Measurements from ENCODE around the gene EHMT2. TPM values are rescaled to one million over a fixed set of nuclear protein-coding genes. Genes with fewer than 3 reads are reported as not detected.
A peak's percentile ranks its signal among the peaks of the same experiment; 100 is the strongest.

The EHMT2 gene
- total and polyA plus RNA-seq, 8 donors, result 13.4 to 55.8 (median 20.6) TPM

DNA sequence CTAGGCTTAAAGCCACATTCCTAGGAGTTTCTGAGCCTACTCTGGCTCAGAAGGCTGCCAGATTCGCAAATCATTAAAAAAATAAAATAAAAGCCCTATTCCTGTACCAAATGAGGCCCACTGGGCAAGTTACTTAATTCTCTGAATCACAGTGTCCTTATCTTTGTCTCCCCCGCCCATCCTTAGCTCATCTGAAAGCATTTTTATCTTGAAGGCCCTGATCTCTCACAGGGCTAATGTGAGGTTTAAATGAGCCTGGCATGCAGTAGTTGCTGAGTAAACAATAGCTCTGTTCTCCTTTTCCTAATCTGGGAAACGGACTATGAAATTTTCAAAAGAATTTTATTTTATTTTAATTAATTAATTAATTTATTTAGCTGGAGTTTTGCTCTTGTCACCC is 6.5 kb upstream of the EHMT2 start:
- no peak overlapping the region for H3K27ac ChIP-seq
- ATAC-seq (no peak), DNase-seq (no peak), FAIRE-seq (no peak)
- TF ChIP-seq, protein P1, sequence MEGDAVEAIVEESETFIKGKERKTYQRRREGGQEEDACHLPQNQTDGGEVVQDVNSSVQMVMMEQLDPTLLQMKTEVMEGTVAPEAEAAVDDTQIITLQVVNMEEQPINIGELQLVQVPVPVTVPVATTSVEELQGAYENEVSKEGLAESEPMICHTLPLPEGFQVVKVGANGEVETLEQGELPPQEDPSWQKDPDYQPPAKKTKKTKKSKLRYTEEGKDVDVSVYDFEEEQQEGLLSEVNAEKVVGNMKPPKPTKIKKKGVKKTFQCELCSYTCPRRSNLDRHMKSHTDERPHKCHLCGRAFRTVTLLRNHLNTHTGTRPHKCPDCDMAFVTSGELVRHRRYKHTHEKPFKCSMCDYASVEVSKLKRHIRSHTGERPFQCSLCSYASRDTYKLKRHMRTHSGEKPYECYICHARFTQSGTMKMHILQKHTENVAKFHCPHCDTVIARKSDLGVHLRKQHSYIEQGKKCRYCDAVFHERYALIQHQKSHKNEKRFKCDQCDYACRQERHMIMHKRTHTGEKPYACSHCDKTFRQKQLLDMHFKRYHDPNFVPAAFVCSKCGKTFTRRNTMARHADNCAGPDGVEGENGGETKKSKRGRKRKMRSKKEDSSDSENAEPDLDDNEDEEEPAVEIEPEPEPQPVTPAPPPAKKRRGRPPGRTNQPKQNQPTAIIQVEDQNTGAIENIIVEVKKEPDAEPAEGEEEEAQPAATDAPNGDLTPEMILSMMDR (IDR thresholded peaks at IDR 0.05), result no peak
- H3K36me3 ChIP-seq, result no peaks in the 10 kb centered on the region
- intact Hi-C loops (cut with DNase I), result loop anchor here in 2 of 3 donors (10.0 kb wide), 1 partner anchor 51 kb away; the partner anchor contains the start of genes NELFE (in 2 of the 2) and SKIC2 (in 2 of the 2)
- H3K4me3 ChIP-seq, result no peak overlapping the region
- no peaks in the 10 kb centered on the region for H3K9me3 ChIP-seq
- H3K4me1 ChIP-seq, result peaks cover under 1 to 6% (median under 1%) of the 10 kb centered on the region in 3 donors
- no peaks in the 10 kb centered on the region for H3K27me3 ChIP-seq
- 60 to 63% methylated on average over 3 of the region's 3 CpGs for WGBS, 2 donors

DNA sequence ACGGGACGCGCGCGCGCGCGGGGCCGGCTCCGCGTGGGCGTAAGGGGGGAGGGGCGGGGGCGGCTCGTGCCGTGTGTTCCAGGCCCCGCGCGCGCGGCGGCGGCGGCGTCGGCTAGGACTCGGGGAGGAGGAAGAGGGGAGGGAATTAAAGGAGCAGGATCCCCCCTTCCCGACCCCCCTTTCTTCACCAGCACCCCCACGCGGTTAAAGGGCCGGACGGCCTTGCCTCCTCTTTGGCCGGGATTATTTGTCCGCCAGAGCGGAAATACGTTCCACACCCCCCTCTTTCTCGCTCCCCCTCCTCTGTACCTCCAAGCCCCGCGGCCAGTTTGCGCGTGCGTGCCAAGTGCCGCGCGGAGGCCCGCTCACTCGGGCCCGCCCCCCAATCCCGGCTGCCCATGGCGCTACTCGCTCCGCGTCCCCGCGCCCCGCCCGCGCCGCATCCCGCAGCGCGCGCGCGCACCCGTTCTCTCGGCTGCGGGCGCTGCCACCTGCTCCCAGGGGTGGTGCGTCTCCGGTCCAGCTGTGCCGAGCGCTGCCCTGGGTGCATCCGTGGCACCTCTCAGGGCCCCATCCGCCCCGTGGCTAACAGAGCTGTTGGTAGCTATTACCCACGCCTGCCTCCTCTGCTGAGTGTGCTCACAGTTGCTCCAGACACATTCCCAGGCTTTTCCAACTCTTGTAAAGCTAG is 4.6 kb upstream of the EHMT2 start, which contains the start of gene ZBTB12:
TSS of gene ZBTB12 (minus strand) at position 134 of the 691 bp plus-strand sequence. CDS start 781 bp downstream, outside the sequence.
- H3K36me3 ChIP-seq, result no peaks in the 10 kb centered on the region
- ATAC-seq, result peak; percentile 71 to 87 (median 78)
- peak within 1 kb of the TSS; percentile 63 to 86 (median 68) for H3K27ac ChIP-seq
- H3K27me3 ChIP-seq, result no peaks in the 10 kb centered on the region
- TF ChIP-seq, protein P1 (IDR thresholded peaks at IDR 0.05), result no peak
- no peaks in the 10 kb centered on the region for H3K9me3 ChIP-seq
- no peak for FAIRE-seq
- intact Hi-C loops (cut with DNase I), result loop anchor here in 2 of 3 donors (10.0 kb wide), 1 partner anchor 53 kb away; the partner anchor contains the start of genes NELFE (in 2 of the 2) and SKIC2 (in 2 of the 2)
- WGBS, 2 donors, result 0 to 1% methylated on average over 28 to 77 of the region's 77 CpGs
- DNase-seq, result peak; percentile 92 to 96 (median 94)
- peak within 1 kb of the TSS; percentile 39 to 67 (median 55) for H3K4me3 ChIP-seq
- H3K4me1 ChIP-seq, result peaks cover 4 to 11% (median 5%) of the 10 kb centered on the region in 3 donors

DNA sequence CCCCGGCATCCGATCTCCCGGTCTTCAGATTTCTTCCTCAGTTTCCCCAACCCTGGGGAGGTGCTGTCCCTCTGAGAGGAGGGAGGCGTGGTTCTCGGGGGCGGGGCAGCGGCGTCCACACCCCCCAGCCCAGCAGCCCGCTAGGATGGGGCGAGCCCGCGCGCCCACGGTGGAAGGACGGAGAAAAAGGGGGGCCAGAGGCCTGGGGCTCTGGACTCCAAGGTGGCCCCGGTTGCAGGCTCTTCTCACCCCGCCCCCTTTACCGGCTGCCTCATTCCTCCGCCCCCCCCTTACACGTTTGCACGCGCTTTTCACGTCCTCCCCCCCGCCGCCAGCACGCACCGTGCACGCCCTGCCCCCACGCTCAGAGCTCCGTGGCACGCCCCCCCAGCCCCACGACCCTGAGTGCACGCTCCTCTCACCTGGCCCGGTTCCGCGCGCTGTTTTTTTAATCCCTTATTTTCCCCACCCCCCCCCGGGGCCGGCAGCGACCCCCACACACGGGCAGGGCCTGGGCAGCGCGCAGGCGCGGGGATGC is 4.0 kb upstream of the EHMT2 start:
- DNase-seq (peak in 5 of 6 donors; percentile 71 to 90 (median 78)), ATAC-seq (peak; percentile 9 to 25 (median 16)), FAIRE-seq (no peak)
- Histone ChIP-seq H3K27me3 (no peaks in the 10 kb centered on the region), H3K36me3 (no peaks in the 10 kb centered on the region), H3K27ac (peak overlapping the region; percentile 63 to 86 (median 68)), H3K4me1 (peaks cover 4 to 11% (median 5%) of the 10 kb centered on the region in 3 donors), H3K4me3 (peak overlapping the region; percentile 39 to 67 (median 55)), H3K9me3 (no peaks in the 10 kb centered on the region)
- 1 to 2% methylated on average over 29 to 45 of the region's 45 CpGs for WGBS, 2 donors
- TF ChIP-seq, protein P1 (IDR thresholded peaks at IDR 0.05), result no peak
- intact Hi-C loops (cut with DNase I), result loop anchor here in 2 of 3 donors (10.0 kb wide), 1 partner anchor 53 kb away; the partner anchor contains the start of genes NELFE (in 2 of the 2) and SKIC2 (in 2 of the 2)

DNA sequence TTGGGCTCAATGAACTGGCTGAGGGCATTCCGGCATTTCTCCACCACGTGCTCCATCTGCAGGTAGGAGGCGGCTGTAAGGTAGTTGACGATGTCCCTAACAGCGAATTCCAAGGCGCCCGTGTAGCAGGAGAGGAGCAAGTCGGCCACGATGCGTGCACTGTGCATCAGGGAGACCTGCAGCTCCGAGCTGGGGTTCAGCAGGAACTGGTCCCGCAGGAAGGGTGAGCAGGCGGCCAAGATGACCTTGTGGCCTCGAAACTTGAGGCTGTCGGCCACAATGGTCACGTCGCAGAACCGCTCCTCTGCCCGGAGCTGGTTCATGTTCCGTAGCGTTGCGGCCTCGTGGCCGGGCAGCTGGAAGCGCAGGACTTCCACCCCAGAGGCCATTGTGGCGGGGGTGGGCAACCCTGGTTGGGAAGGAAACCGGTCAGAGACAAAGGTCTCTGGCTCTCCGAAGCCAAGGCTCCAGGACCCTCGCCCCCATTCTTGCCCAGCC is 3.5 kb upstream of the EHMT2 start:
- no peaks in the 10 kb centered on the region for H3K27me3 ChIP-seq
- ATAC-seq (peak in 1 of 4 donors; percentile 0), FAIRE-seq (no peak), DNase-seq (peak in 5 of 6 donors; percentile 36 to 86 (median 56))
- peak overlapping the region in 3 of 4 donors; percentile 39 to 67 (median 59) for H3K4me3 ChIP-seq
- intact Hi-C loops (cut with DNase I), result loop anchor here in 2 of 3 donors (10.0 kb wide), 1 partner anchor 54 kb away; the partner anchor contains the start of genes NELFE (in 2 of the 2) and SKIC2 (in 2 of the 2)
- H3K4me1 ChIP-seq, result peaks cover 4 to 11% (median 5%) of the 10 kb centered on the region in 3 donors
- TF ChIP-seq, protein P1 (IDR thresholded peaks at IDR 0.05), result no peak
- 10 to 11% methylated on average over 26 to 29 of the region's 29 CpGs for WGBS, 2 donors
- peak overlapping the region; percentile 63 to 86 (median 68) for H3K27ac ChIP-seq
- no peaks in the 10 kb centered on the region for H3K36me3 ChIP-seq
- H3K9me3 ChIP-seq, result no peaks in the 10 kb centered on the region

Data from pancreas (tissue), 10 donors.